ENCODE measurements around the gene FAM111A. TPM values are rescaled to one million over a fixed set of nuclear protein-coding genes. Genes with fewer than 3 reads are reported as not detected.

The FAM111A gene
- total RNA-seq, 2 donors from 2014 or later = 24.9 to 38.1 TPM

GRCh38 chr11:59141191-59141590 lies 1.5 kb upstream of the FAM111A start:
- intact Hi-C loops (cut with DNase I) = no loop called here
- TF ChIP-seq CTCF (IDR thresholded peaks at IDR 0.05) = no peak
- H3K27ac ChIP-seq = no peak overlapping the region
- no peaks in the 10 kb centered on the region for H3K27me3 ChIP-seq
- H3K36me3 ChIP-seq = no peaks in the 10 kb centered on the region
- DNase-seq = no peak
- no peaks in the 10 kb centered on the region for H3K4me1 ChIP-seq
- H3K9ac ChIP-seq (ENCODE audit: low read depth in 2 of 2, low read length in 2 of 2) = no peak overlapping the region
- H3K4me3 ChIP-seq = no peak overlapping the region
- H3K9me3 ChIP-seq = no peaks in the 10 kb centered on the region

GRCh38 chr11:59141673-59142460 lies 789 bp upstream of the FAM111A start:
- no peak for DNase-seq
- TF ChIP-seq CTCF (IDR thresholded peaks at IDR 0.05) = no peak
- Histone ChIP-seq H3K9ac (ENCODE audit: low read depth in 2 of 2, low read length in 2 of 2) (peak overlapping the region; percentile 70 to 89), H3K36me3 (no peaks in the 10 kb centered on the region), H3K4me1 (no peaks in the 10 kb centered on the region), H3K9me3 (no peaks in the 10 kb centered on the region), H3K27me3 (no peaks in the 10 kb centered on the region), H3K4me3 (peak overlapping the region; percentile 62), H3K27ac (peak overlapping the region; percentile 95)
- intact Hi-C loops (cut with DNase I) = no loop called here

GRCh38 chr11:59144096-59144495 lies 1.4 kb downstream of the FAM111A start:
- Histone ChIP-seq H3K27me3 (no peaks in the 10 kb centered on the region), H3K36me3 (no peaks in the 10 kb centered on the region), H3K4me1 (no peaks in the 10 kb centered on the region), H3K4me3 (peak overlapping the region; percentile 51), H3K27ac (peak overlapping the region; percentile 95), H3K9me3 (no peaks in the 10 kb centered on the region), H3K9ac (ENCODE audit: low read depth in 2 of 2, low read length in 2 of 2) (peak overlapping the region; percentile 36 to 70)
- no peak for TF ChIP-seq CTCF (IDR thresholded peaks at IDR 0.05)
- intact Hi-C loops (cut with DNase I) = no loop called here
- no peak for DNase-seq

GRCh38 chr11:59144579-59145345 lies 2.1 kb downstream of the FAM111A start:
- H3K4me3 ChIP-seq = peak overlapping the region; percentile 51
- no peak for TF ChIP-seq CTCF (IDR thresholded peaks at IDR 0.05)
- peak overlapping the region; percentile 15 to 70 for H3K9ac ChIP-seq (ENCODE audit: low read depth in 2 of 2, low read length in 2 of 2)
- peak; percentile 91 for DNase-seq
- peak overlapping the region; percentile 95 for H3K27ac ChIP-seq
- no peaks in the 10 kb centered on the region for H3K4me1 ChIP-seq
- no peaks in the 10 kb centered on the region for H3K9me3 ChIP-seq
- no peaks in the 10 kb centered on the region for H3K27me3 ChIP-seq
- intact Hi-C loops (cut with DNase I) = no loop called here
- H3K36me3 ChIP-seq = no peaks in the 10 kb centered on the region

- H3K9me3 ChIP-seq = no peaks in the 10 kb centered on the region
- H3K27me3 ChIP-seq = no peaks in the 10 kb centered on the region
- no peak for DNase-seq
- no peak overlapping the region for H3K4me3 ChIP-seq
- intact Hi-C loops (cut with DNase I) = no loop called here
- no peaks in the 10 kb centered on the region for H3K4me1 ChIP-seq
- H3K27ac ChIP-seq = peak overlapping the region; percentile 95
- no peaks in the 10 kb centered on the region for H3K36me3 ChIP-seq
- TF ChIP-seq CTCF (IDR thresholded peaks at IDR 0.05) = no peak
- peak overlapping the region in 1 of 2 donors; percentile 12 for H3K9ac ChIP-seq (ENCODE audit: low read depth in 2 of 2, low read length in 2 of 2)
Measured at GRCh38 chr11:59145534-59145933, 2.9 kb downstream of the FAM111A start.

Measured in colonic mucosa (tissue), 4 donors.